Testis (tissue), 3 donors: Measurements from ENCODE around the gene FSTL5. TPM values are rescaled to one million over a fixed set of nuclear protein-coding genes. Genes with fewer than 3 reads are reported as not detected.

Experiments
- DNase-seq: peaks from one replicate; pipeline ENCODE4 v3.0.0-alpha.2; 2019
- H3K27ac ChIP-seq, 2 donors: fragments of 200-600 bp; sonication (generic); one replicate each; pipeline ENCODE4 v1.5.1; 2019
- H3K27me3 ChIP-seq: fragments of 200-600 bp; sonication (generic); one replicate; pipeline ENCODE4 v1.5.1; 2019
- H3K36me3 ChIP-seq: fragments of 200-600 bp; sonication (generic); one replicate; pipeline ENCODE4 v1.5.1; 2017; ENCODE audit warnings: low read depth; ENCODE audit errors: missing control alignments
- H3K4me1 ChIP-seq: fragments of 200-600 bp; sonication (generic); one replicate; pipeline ENCODE4 v1.5.1; 2019
- H3K4me3 ChIP-seq, 2 donors: fragments of 200-600 bp; sonication (generic); one replicate each; pipeline ENCODE4 v1.5.1; 2017 to 2019
- H3K9me3 ChIP-seq: fragments of 200-600 bp; sonication (generic); one replicate; pipeline ENCODE4 v1.5.1; 2017
- POLR2A ChIP-seq: fragments of 450-650 bp; IDR thresholded peaks from one replicate; pipeline ENCODE4 v1.6.1; 2017; ENCODE audit warnings: antibody characterized with exemption, mild to moderate bottlenecking, moderate library complexity
- WGBS, 2 donors: methylation state at CpG; one replicate each; pipeline ENCODE4 v1.1.5; 2018; 5-methylcytosine and 5-hydroxymethylcytosine counted together
- intact Hi-C: fragments of 100-400 bp; cut with DNase I; formaldehyde crosslinking; loops from one replicate; pipeline ENCODE4 v1.15.1; 2023; ENCODE audit warnings: low total_unique reads
- polyA plus RNA-seq: library from polyadenylated mRNA; stranded (reverse); fragments of 350-450 nt; fragmentation: Illumina TruSeq; extraction: RNeasy Lipid Tissue Mini Kit (QIAGEN cat#74804); gene quantifications from one replicate; pipeline ENCODE4 v1.2.3, GENCODE V29; 2014; ENCODE audit warnings: low read depth, low replicate concordance; ENCODE audit not compliant: insufficient read depth
- total RNA-seq, 2 donors: library from RNA; depleted of rRNA; stranded (reverse); fragments of >200 nt; gene quantifications; one replicate each; pipeline ENCODE4 v1.2.3, GENCODE V29; 2016
- TF ChIP-seq, protein P1 (sequence below), 3 experiments: fragments of 450-650 bp in 2 of 3; fragments of 200-600 bp in 1 of 3; sonication (generic) in 1 of 3; IDR thresholded peaks; one replicate each; pipeline ENCODE4 v1.5.1; 2016 to 2019; ENCODE audit warnings: antibody characterized with exemption in 3 of 3, mild to moderate bottlenecking in 2 of 3, moderate library complexity in 1 of 3

FSTL5 gene
- total and polyA plus RNA-seq, 3 donors from 2014 or later: 0.57 to 1.0 (median 0.68) TPM

DNA sequence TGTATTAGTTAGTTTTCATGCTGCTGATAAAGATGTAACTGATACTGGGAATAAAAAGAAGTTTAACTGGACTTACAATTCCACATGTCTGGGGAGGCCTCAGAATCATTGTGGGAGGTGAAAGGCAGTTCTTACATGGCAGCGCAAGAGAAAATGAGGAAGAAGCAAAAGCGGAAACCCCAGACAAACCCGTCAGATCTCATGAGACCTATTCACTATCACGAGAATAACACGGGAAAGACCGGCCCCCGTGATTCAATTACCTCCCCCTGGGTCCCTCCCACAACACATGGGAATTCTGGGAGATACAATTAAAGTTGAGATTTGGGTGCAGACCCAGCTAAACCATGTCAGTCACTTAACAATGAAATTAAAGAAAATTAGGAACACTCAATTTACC lies 499.1 kb downstream of the FSTL5 start:
- Histone ChIP-seq H3K4me3 (no peak overlapping the region), H3K27me3 (no peaks in the 10 kb centered on the region), H3K4me1 (no peaks in the 10 kb centered on the region), H3K27ac (no peak overlapping the region), H3K36me3 (no peaks in the 10 kb centered on the region), H3K9me3 (no peaks in the 10 kb centered on the region)
- no peak for TF ChIP-seq POLR2A
- TF ChIP-seq, protein P1, sequence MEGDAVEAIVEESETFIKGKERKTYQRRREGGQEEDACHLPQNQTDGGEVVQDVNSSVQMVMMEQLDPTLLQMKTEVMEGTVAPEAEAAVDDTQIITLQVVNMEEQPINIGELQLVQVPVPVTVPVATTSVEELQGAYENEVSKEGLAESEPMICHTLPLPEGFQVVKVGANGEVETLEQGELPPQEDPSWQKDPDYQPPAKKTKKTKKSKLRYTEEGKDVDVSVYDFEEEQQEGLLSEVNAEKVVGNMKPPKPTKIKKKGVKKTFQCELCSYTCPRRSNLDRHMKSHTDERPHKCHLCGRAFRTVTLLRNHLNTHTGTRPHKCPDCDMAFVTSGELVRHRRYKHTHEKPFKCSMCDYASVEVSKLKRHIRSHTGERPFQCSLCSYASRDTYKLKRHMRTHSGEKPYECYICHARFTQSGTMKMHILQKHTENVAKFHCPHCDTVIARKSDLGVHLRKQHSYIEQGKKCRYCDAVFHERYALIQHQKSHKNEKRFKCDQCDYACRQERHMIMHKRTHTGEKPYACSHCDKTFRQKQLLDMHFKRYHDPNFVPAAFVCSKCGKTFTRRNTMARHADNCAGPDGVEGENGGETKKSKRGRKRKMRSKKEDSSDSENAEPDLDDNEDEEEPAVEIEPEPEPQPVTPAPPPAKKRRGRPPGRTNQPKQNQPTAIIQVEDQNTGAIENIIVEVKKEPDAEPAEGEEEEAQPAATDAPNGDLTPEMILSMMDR (IDR thresholded peaks at IDR 0.05): no peak
- DNase-seq: no peak
- intact Hi-C loops: no loop called here
- WGBS, 2 donors: 59 to 67% methylated on average over 7 of the region's 7 CpGs

DNA sequence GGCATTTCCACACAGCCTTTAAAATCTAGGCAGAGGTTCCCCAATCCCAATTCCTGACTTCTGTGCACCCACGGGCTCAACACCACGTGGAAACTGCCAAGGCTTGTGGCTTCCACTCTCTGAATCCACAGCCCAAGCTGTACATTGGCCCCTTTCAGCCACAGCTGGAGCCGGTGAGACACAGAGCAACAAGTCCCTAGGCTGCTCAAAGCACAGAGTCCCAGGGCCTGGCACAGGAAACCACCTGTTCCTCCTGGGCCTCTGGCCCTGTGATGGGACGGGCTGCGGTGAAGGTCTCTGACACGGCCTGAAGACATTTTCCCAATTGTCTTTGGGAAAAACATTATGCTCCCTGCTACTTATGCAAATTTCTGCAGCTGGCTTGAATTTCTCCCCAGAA lies 500.0 kb downstream of the FSTL5 start:
- H3K9me3 ChIP-seq: no peaks in the 10 kb centered on the region
- intact Hi-C loops: no loop called here
- 82 to 98% methylated on average over 6 of the region's 6 CpGs for WGBS, 2 donors

DNA sequence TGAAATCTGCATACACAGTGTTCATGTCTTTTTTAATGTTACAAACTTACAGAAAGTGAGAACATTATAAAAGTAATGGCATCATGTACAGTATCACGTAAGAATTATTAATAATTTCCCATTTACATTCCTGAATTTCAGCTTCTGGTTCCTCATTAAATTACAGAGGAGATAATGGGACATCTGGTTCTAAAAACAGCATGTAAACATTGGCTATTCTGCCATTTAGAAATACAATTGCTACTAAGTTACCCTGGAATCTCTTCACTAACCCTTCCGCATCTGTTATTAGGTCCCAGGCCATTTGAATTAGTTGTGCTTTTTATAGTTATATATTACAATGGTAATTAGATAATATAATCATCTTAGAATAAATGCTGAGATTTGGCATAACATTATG lies 505.1 kb downstream of the FSTL5 start:
- Histone ChIP-seq H3K27me3 (no peaks in the 10 kb centered on the region), H3K4me1 (no peaks in the 10 kb centered on the region), H3K9me3 (no peaks in the 10 kb centered on the region), H3K27ac (no peak overlapping the region), H3K36me3 (no peaks in the 10 kb centered on the region), H3K4me3 (no peak overlapping the region)
- intact Hi-C loops: no loop called here
- DNase-seq: no peak
- TF ChIP-seq POLR2A: no peak
- TF ChIP-seq, protein P1 (IDR thresholded peaks at IDR 0.05): no peak
- WGBS, 2 donors: 75 to 86% methylated on average over 2 of the region's 2 CpGs

More for the DNA sequence above, 500.0 kb downstream of the FSTL5 start:
- TF ChIP-seq POLR2A: no peak
- TF ChIP-seq, protein P1 (IDR thresholded peaks at IDR 0.05): no peak
- Histone ChIP-seq H3K27me3 (no peaks in the 10 kb centered on the region), H3K4me3 (no peak overlapping the region), H3K36me3 (no peaks in the 10 kb centered on the region), H3K4me1 (no peaks in the 10 kb centered on the region), H3K27ac (no peak overlapping the region)
- no peak for DNase-seq

DNA sequence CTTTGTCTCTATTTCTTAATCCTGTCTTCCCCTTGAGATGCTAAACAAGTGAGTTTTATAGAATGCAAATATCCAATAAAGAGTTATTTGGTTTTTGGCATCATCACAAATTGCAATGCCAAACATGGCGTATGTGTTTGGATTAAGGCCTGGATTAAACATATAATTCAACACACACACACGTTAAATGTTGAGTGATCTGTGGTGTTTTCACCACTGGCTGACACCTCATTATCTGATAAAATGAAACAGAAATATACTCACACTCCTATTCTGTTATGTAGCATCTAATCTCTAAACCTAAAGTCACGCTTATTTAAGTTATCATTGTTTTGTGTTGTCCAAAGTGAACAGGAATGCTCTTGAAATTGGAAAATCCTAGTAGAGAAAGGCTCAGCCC lies 506.2 kb downstream of the FSTL5 start:
- 86 to 89% methylated on average over 3 of the region's 3 CpGs for WGBS, 2 donors
- TF ChIP-seq POLR2A: no peak
- TF ChIP-seq, protein P1 (IDR thresholded peaks at IDR 0.05): no peak

DNA sequence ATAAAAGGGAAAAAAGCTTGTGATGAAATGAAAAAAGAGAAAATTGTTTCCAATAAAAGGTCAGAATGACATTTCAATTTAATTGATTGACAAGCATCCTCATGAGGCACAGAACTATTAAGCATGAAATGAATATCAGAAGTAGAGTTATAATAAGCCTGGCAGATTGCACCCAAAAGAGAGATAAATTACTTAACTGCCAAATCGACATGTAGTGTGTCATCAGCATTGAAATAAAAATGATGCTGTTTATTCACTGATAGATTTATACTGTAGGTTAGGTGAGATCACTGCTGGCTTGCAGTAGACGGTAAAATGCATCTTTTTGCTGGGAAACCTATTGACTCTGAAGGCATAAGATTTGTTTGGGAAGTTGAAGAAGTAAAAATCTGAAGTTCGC lies 507.2 kb downstream of the FSTL5 start:
- Histone ChIP-seq H3K9me3 (no peaks in the 10 kb centered on the region), H3K4me3 (no peak overlapping the region), H3K27ac (no peak overlapping the region), H3K27me3 (no peaks in the 10 kb centered on the region), H3K4me1 (no peaks in the 10 kb centered on the region), H3K36me3 (no peaks in the 10 kb centered on the region)
- WGBS, 2 donors: 72 to 82% methylated on average over 3 of the region's 3 CpGs
- intact Hi-C loops: no loop called here
- no peak for DNase-seq
- no peak for TF ChIP-seq POLR2A
- TF ChIP-seq, protein P1 (IDR thresholded peaks at IDR 0.05): no peak

More for the DNA sequence above, 506.2 kb downstream of the FSTL5 start:
- H3K4me3 ChIP-seq: no peak overlapping the region
- no peaks in the 10 kb centered on the region for H3K4me1 ChIP-seq
- intact Hi-C loops: no loop called here
- no peak for DNase-seq
- H3K36me3 ChIP-seq: no peaks in the 10 kb centered on the region
- H3K27me3 ChIP-seq: no peaks in the 10 kb centered on the region
- H3K27ac ChIP-seq: no peak overlapping the region
- no peaks in the 10 kb centered on the region for H3K9me3 ChIP-seq
